ENCODE measurements around the gene LHX1. TPM values are rescaled to one million over a fixed set of nuclear protein-coding genes. Genes with fewer than 3 reads are reported as not detected.

The LHX1 gene
- total RNA-seq, 1 donor from 2014 or later: not detected

- H3K36me3 ChIP-seq (ENCODE audit: control insufficient read depth, insufficient read depth, low read length): no peaks in the 10 kb centered on the region
- no peak for FAIRE-seq
- DNase-seq (ENCODE audit: low read depth): peak; percentile 51
- H3K27me3 ChIP-seq (ENCODE audit: control insufficient read depth, insufficient read depth, low read length): no peaks in the 10 kb centered on the region
- no peak for TF ChIP-seq CTCF (IDR thresholded peaks at IDR 0.05; ENCODE audit: insufficient read depth, low read length, severe bottlenecking)
- no peak overlapping the region for H3K4me3 ChIP-seq (ENCODE audit: low read depth, low read length)
Measured at GRCh38 chr17:36979565-36979941, 42.3 kb downstream of the LHX1 start.

GRCh38 chr17:36980280-36980761 is 43.0 kb downstream of the LHX1 start:
- Histone ChIP-seq H3K27me3 (ENCODE audit: control insufficient read depth, insufficient read depth, low read length) (no peaks in the 10 kb centered on the region), H3K4me3 (ENCODE audit: low read depth, low read length) (no peak overlapping the region), H3K36me3 (ENCODE audit: control insufficient read depth, insufficient read depth, low read length) (peaks cover 2% of the 10 kb centered on the region)
- DNase-seq (ENCODE audit: low read depth) (peak; percentile 25), FAIRE-seq (no peak)
- no peak for TF ChIP-seq CTCF (IDR thresholded peaks at IDR 0.05; ENCODE audit: insufficient read depth, low read length, severe bottlenecking)

GRCh38 chr17:36983618-36984017 is 46.3 kb downstream of the LHX1 start:
- no peak for DNase-seq (ENCODE audit: low read depth)
- TF ChIP-seq CTCF (IDR thresholded peaks at IDR 0.05; ENCODE audit: insufficient read depth, low read length, severe bottlenecking): no peak
- no peaks in the 10 kb centered on the region for H3K27me3 ChIP-seq (ENCODE audit: control insufficient read depth, insufficient read depth, low read length)
- H3K36me3 ChIP-seq (ENCODE audit: control insufficient read depth, insufficient read depth, low read length): peaks cover 10% of the 10 kb centered on the region
- no peak for FAIRE-seq
- no peak overlapping the region for H3K4me3 ChIP-seq (ENCODE audit: low read depth, low read length)

- no peak for FAIRE-seq
- no peak for DNase-seq (ENCODE audit: low read depth)
- Histone ChIP-seq H3K36me3 (ENCODE audit: control insufficient read depth, insufficient read depth, low read length) (peaks cover 16% of the 10 kb centered on the region), H3K4me3 (ENCODE audit: low read depth, low read length) (no peak overlapping the region), H3K27me3 (ENCODE audit: control insufficient read depth, insufficient read depth, low read length) (no peaks in the 10 kb centered on the region)
- TF ChIP-seq CTCF (IDR thresholded peaks at IDR 0.05; ENCODE audit: insufficient read depth, low read length, severe bottlenecking): no peak
Measured at GRCh38 chr17:36989173-36989572, 51.9 kb downstream of the LHX1 start.

GRCh38 chr17:36992701-36993100 is 55.4 kb downstream of the LHX1 start:
- DNase-seq (ENCODE audit: low read depth): no peak
- Histone ChIP-seq H3K27me3 (ENCODE audit: control insufficient read depth, insufficient read depth, low read length) (no peaks in the 10 kb centered on the region), H3K4me3 (ENCODE audit: low read depth, low read length) (no peak overlapping the region), H3K36me3 (ENCODE audit: control insufficient read depth, insufficient read depth, low read length) (peaks cover 13% of the 10 kb centered on the region)
- no peak for TF ChIP-seq CTCF (IDR thresholded peaks at IDR 0.05; ENCODE audit: insufficient read depth, low read length, severe bottlenecking)
- no peak for FAIRE-seq

- FAIRE-seq: no peak
- Histone ChIP-seq H3K36me3 (ENCODE audit: control insufficient read depth, insufficient read depth, low read length) (peaks cover 13% of the 10 kb centered on the region), H3K27me3 (ENCODE audit: control insufficient read depth, insufficient read depth, low read length) (no peaks in the 10 kb centered on the region), H3K4me3 (ENCODE audit: low read depth, low read length) (no peak overlapping the region)
- TF ChIP-seq CTCF (IDR thresholded peaks at IDR 0.05; ENCODE audit: insufficient read depth, low read length, severe bottlenecking): no peak
- DNase-seq (ENCODE audit: low read depth): no peak
Measured at GRCh38 chr17:36993227-36993626, 56.0 kb downstream of the LHX1 start.

Measured in bronchial epithelial cell (primary cell).